SW 1271 (cell line): ENCODE data around the gene GPR17.

Experiments used
- DNase-seq, 2 experiments: peaks; one replicate each; lab custom pipeline; 2025; lab: John Stamatoyannopoulos, UW

The GPR17 gene, protein sequence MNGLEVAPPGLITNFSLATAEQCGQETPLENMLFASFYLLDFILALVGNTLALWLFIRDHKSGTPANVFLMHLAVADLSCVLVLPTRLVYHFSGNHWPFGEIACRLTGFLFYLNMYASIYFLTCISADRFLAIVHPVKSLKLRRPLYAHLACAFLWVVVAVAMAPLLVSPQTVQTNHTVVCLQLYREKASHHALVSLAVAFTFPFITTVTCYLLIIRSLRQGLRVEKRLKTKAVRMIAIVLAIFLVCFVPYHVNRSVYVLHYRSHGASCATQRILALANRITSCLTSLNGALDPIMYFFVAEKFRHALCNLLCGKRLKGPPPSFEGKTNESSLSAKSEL

DNA sequence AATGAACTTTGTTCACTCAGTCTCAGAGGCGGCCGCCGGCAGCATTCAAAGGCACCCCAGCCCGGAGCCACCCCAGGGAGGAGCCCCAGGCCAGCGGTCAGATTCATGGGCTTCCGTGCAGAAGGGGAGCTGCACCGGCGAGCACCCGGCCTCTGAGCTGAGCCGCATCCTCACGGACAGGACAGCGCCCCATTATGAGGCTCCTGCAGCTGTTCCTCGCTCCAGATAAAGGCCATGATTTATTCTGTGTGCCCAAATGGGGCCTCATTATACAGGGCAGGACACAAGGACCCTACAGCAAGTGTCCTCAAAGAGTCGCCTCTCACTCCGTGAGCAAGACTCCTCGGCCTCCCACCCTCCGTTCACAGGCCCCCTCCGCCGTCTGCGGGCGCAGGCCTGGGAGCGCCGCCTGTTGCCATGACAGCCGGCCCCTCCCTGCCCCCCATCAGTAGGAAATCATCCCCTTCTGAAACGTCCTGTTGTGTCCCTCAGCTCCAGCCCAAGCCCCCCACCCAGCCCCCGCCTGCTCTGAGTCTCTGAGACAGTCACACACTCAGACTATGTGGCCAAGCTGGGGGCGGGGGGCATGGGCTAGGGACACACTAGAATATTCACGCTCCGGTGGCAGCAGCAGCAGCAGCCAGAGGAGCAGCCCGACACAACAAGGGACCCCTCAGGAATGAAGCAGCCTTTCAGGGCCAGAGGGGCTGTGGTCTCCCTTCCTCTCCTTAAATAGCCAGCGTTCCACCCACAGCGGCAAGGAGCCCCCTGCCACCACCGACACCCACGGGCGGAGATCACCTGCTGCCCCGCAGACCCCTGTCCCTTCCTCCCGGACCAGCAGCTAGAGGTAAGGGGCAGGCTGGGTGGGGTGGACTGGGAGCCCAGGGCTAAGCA is at the start of gene GPR17:
GPR17 (plus strand) TSS at position 759 of the 897 bp plus-strand sequence. CDS start 4,583 bp downstream, outside the sequence.
- DNase-seq, result no peak

DNA sequence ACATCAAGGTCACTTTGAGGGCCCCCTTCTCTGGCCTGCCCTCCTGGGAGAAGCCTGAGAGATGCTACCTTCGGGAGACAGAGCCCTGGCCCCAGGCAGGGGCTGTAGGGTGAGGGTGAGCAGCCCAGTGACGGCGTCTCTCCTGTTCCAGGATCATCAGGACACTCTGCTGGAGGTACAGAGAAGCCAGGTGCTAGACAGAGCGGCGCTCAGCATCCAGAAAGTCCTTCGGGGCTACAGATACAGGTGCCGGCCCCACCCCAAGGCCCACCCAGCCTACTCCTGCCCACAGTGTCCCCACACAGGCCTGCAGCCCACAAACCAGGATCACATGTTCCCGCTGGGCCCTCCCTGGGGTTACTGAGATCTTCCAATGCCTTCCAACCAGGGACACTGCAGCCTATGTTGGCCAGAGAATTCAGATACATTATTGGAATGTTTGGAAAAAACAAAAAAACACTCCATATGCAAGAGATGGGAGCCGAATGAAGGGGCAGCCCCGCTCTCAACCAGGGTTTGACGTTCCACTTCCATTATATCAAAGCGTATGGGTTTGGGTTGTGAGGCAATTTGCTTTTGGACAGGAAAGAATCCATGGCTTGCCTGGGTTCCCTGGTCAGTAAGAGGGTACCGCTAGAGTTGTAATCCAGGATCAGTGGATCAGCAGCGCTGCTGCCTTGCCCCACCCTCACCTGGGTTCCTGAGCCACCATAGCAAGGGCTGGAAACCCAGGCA is 49.5 kb upstream of the GPR17 start:
- no peak for DNase-seq

DNA sequence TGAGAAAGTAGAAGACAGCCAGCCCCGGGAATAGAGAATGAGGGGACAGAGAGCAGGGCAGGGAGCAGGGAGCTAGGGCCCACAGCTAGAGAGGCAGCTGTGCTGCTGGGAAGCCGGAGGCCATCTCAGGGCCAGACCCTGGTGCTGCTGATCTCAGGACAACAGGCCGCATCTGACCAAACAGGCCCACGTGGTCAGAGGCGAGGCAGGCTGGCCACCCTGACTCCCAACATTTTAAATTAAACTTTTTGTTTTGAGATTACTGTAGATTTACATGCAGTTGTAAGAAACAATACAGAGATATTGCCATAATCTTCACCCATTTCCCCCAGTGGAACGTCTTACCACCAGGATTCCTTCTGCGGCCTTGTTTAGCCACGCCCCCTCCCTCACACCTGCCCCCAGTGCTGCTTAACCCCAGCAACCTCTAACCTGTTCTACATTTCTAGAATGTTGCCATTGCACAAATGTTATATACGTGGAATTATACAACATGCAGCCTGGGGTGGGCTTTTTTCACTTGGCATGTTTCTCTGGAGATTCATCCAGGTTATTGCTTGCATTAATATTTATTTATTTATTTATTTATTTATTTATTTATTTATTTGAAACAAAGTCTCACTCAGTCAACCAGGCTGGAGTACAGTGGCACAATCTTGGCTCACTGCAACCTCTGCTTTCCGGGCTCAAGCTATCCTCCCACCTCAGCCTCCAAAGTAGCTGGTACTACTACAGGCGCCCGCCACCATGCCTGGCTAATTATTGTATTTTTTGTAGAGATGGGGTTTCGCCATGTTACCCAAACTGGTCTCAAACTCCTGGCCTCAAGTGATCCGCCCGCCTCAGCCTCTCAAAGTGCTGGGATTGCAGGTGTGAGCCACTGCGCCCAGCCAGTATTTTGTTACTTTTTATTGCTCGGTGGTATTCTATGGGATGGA is 48.6 kb upstream of the GPR17 start:
- DNase-seq, result no peak

DNA sequence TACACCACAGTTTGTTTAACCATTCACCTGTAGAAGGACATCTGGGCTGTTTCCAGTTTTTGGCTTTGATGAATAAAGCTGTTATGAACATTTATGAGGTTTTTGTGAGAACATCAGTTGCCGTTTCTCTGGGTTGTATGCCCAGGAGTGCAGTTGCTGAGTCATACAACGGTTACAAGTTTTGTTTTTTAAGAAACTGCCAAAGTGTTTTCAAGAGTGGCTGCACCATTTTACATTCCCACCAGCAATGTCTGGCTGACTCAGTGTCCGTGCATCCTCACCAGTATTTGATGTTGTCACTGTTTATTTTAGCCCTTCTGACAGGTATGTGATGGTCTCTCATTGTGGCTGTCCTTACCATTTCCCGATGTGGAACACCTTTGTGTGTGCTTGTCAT is 48.0 kb upstream of the GPR17 start:
- no peak for DNase-seq

DNA sequence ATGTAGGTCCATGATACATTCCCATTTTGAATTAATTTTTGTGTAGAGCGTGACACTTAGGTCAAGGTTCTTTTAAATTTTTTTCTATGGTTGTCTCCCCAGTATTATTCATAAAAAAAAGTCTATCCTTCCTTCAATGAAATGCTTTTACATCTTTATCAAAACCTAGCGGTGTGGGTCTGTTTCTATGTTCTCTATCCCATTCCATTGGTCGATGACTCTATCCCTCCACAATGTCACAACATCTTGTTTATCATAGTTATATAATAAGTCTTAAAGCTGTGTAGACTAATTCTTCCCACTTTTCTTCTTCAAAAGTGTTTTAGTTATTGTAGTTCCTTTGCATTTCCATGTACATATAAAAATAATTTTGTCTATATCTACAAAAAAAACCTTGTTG is 47.2 kb upstream of the GPR17 start:
- DNase-seq, result no peak

DNA sequence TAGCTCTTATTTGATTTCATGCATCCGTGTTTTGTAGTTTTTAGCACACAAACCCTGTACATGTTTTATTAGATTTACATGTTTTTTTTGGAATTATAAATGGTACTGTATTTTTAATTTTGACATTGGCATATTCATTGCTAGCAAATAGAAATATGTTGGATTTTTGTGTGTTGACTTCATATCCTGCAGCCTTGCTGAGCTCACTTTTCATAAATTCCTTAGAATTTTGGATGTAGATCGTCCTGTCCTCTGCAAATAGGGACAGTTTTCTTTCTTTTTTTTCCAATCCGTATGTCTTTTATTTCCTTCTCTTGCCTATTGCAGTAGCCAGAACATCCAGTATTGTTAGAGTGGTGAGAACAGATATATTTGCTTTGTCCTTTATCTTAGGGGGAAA is 46.7 kb upstream of the GPR17 start:
- no peak for DNase-seq

DNA sequence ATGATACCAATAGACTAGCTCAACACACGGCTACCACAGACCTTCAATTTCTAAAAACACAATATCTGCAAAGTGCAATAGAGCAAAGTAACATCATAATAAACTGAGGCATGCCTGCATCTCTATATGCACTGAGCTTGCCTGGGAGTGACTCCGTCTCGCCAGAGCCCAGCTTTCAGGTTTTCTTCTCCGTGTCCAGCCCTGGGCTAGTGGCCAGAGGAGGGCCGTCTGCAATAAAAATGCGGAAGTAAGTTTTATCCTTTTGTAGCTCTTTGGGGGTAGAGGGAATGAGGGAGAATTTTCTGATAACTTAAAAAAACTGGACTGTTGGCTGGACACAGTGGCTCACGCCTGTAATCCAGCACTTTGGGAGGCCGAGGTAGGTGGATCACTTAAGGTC is 41.0 kb upstream of the GPR17 start:
- DNase-seq, result no peak

DNA sequence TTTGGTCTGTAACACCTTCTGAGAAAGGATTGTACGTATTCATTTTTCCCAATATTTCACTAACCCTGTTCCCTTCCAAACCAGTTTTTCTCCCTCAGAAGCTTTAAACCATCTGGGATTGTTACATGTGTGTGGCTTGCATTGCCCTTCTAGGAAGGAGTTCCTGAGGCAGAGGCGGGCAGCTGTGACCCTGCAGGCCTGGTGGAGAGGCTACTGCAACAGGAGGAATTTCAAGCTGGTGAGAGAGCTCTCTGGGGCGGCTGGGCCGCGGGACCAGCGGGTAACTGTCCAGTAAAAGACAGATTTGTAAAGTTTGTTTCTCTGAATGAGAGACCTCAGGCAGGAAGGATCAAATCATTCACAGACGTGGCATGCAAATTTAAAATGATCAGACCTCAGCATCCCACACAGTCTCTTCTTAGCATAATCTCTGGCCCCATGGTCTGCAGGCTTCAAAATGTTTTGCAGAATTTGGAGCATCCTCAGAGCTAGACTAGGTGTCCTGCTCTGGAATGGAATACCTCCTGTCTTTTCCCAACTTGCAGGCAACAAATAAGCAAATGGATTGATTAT is 40.2 kb upstream of the GPR17 start:
- no peak for DNase-seq

DNA sequence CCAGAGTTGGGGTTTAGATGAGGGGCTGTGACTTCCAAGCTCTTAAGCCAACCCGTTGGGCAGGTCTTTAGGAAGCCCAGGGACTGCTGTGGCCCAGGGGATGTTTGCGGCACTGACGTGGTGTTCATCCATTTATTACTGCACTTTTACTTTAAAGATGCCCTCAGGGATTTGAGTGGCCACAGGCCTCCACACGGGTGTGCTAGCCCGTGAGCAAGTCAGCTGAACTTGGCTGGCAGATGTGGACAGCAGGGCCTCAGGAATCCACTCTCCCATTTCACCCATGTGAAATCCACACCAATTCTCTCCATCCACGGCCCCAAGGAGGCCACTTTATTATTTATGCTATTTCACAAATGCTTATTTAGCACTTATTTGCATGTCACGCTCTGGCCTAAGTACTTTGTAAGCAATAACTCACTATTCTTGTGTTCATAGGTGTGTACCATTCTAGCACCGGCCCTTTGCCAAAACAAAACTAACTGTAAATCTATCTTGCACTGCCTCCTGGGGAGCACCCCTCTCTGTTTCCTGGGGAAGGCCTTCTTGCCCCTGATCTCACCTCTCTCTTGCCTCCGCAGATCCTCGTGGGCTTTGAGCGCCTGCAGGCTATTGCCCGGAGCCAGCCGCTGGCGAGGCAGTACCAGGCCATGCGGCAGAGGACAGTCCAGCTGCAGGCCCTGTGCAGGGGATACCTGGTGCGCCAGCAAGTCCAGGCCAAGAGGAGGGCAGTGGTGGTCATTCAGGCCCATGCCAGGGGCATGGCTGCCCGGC is 39.1 kb upstream of the GPR17 start:
- no peak for DNase-seq

DNA sequence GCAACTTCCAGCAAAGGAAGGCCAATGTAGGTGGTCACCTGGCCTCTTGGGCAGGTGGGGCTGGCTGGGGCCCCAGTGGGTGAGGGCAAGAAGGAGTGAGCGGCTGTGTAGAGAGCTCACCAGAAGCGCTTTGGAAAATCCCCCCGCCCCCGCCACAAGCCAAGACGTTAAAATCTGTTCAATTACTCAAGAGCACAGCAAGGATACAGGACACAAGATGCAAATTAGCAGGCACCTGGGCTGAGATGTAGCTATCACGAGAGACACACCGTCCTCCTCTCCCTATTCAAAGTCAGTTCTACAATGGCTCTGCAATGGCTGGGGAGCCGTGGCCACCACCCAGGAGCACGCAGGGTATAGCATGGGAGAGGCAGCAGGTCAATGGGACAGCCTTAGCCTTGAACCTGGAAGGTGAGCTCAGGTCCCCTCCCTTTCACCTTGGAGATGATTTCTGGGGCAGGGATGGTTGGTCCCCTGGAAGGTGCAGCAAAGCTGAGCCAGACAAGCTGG is 38.5 kb upstream of the GPR17 start:
- no peak for DNase-seq

DNA sequence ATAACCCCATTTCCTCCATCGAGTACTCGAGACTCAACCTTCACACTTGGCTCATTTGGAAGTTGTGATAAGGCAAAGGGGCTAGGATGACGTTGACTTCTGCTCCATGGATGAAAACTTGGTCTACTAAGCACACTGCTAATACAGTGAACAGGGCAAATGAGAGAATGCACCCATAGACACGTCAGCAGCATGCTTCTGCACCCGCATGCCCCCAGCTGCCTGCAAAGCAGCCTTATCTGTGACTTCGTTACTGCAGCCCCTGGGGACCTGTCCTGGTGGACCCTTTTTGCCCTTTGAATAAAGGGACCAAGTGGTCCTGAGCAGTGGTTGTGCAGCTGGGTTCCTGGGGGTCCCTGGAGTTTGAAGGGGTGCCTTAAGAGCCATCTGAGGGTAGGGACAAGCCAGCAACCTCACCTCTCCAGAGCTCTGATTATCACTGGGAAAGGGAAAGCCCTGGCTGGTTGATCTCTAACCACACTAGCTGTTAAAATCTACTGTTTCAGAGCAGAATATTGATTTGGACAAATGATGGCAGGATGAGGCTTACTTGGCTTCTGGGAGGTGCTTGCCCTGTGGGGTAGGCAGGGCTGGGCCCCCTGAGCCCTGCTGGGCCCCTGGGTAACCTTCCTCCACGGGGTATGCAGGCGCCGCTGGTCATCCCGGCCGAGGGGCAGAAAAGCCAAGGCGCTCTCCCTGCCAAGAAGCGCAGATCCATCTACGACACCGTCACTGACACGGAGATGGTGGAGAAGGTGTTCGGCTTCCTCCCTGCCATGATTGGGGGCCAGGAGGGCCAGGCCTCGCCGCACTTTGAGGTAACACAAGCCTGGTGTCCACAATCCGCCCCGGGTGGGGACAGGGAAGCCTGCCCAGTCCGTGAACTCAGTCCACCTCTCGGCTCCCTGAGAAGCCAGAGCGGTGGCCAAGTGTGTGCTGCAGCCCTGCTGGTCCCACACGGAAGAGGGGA is 37.6 kb upstream of the GPR17 start:
- no peak for DNase-seq

DNA sequence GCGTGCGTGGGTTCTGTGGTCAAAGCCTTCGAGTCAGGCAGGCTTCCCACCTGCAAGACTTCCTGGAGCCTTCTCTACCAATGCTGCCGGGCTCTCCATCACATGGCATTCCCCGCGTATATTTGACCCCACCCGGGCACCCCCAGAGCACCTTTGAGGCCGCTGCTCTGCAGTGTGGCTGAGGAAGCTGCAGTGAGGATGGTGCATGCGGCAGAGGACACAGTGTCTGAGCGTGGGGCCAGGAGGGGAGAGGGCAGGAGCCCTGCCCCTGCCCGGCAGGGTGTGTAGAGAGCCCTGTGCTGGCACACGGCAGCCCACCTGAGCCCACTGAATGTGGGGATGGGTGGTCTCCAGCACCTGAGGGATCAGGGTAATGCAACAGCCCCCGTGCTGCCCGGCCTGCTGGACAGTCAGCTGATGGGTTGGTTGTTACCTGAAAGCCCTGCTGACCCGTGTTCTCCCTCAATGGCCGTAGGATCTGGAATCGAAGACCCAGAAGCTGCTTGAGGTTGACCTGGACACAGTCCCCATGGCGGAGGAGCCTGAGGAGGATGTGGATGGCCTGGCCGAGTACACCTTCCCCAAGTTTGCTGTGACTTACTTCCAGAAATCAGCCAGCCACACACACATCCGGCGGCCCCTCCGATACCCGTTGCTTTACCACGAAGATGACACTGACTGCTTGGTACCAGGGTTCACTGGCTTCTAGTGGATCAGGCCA is 36.8 kb upstream of the GPR17 start:
- DNase-seq, result no peak

DNA sequence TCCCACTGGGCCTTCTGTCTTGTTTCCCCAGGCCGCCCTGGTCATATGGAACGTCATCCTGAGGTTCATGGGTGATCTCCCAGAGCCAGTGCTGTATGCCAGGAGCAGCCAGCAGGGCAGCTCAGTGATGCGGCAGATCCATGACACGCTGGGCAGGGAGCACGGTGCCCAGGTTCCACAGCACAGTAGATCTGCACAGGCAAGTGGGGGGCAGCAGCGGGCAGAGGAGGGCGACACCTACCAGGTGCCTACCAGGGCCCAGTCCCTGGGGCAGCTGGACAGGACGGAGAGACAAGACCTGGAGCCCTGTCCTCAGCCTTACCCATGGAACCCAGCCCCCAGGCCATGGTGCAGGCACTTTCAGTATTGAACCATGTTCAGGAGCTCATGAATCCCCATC is 36.1 kb upstream of the GPR17 start:
- no peak for DNase-seq

DNA sequence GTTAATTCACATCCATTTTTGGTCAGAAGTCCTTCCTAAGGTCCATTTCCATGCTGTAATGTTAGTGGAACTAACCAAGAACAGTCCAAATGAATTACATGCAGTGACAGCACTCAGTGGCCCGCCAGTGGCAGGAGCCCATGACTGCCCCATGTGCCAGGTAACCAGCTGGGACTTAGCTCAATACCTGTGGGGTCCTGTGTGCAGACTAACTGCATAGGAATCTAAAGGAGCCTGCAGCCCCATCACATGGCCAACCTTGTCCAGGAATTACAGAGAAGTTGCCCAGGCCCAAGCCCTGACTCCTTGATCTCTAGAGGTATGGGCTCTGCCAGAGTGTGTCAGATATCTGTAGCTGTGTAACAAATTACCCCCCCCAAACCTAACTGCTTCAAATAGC is 35.4 kb upstream of the GPR17 start:
- DNase-seq, result no peak

DNA sequence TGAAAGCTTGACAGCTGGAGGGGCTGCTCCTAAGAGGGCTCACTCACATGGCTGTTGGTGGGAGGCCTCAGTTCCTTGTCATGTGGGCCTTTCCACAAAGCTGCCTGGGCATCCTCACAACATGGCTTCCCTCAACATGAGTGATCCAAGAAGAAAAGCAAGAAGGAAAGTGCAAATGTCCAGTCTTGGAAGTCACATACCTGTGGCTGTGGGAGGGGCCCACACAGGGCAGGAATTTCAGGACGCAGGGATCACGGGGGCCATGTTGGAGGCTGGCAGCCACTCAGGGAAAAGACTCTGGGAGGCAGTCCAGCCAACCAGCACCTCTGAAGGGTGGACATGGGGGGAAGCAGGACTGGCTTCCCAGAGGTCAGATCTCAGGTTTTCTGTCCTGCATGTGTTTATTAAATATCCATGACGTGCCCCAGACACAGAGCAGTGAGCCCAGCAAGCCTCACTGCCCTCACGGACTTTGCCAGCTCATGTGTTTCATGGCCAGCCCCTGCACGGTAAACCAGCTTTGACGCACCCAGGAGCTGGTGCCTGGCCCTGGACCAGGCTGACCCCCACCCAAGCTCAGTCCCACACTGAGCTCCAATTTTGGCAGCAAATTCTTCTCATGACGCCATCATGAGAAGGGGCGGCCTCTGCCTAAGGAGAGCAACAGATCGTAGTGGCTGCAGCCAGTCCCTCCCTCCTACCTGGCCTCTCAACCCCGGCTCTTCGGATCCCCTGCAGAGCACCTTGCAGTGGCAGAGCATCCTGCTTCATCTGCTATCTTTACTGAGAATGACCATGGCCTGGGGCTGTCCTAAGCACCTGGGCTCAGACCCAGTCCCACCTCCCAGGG is 34.7 kb upstream of the GPR17 start:
- no peak for DNase-seq

DNA sequence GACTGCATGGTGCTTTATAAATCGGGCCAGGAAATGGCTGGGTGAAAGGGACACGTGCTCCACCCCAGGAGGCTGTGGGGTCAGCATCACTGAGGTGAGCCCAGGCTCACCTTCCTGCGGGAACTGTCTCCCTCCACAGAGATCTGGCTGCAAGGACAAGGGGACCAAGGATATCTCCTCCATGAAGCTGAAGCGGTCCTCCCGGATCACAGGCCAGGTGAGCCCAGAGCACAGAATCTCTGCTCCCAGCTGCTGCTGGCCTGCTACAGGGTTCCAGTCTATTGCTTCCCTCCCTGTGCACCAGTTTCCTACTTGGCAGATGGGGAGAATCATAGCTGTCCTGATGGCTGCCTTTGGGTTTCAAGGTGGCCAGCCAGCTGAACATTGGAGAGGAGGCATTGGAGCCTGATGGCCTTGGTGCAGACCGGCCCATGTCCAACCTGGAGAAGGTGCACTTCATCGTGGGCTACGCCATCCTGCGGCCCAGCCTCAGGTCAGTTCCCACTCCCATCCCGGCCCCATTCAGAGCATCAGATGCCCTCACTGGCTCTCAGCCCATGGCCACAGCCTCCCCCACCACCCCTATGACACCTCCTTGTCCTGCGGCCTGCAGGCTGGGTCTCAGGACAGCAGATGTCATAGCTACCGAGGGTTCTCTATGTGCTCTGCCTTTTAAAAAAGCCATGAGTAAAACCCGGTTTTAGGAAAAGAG is 33.7 kb upstream of the GPR17 start:
- no peak for DNase-seq

DNA sequence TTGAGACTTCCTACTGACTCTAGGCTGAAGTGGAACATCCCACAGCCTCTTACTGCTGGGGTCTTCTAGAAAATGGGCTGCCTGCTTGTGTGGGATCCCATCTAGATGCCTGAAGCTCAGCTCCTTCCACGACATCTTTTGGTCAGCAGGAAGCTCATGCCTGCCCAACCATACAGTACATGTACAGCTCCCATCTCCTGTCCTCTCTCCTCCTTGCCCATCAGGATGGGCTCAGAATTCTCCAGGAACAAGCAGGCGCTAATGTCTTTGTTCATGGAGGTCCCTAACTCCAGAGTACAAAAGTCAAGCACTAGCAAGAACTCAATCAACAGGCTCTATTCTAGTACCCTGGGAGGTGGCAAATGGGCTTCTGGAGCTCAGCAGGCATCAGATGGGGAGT is 31.7 kb upstream of the GPR17 start:
- no peak for DNase-seq
